ENCODE data around the gene CHRNE.

DNA sequence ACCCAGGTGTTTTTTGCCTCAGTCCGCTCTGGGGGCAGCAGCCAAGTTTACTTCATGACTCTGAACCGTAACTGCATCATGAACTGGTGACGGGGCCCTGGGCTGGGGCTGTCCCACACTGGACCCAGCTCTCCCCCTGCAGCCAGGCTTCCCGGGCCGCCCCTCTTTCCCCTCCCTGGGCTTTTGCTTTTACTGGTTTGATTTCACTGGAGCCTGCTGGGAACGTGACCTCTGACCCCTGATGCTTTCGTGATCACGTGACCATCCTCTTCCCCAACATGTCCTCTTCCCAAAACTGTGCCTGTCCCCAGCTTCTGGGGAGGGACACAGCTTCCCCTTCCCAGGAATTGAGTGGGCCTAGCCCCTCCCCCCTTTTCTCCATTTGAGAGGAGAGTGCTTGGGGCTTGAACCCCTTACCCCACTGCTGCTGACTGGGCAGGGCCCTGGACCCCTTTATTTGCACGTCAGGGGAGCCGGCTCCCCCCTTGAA, 5.7 kb downstream of the CHRNE start:
- TF ChIP-seq GATA2 (IDR thresholded peaks at IDR 0.05; ENCODE audit: low read depth, low read length): no peak
- no peak for TF ChIP-seq GATA3 (IDR thresholded peaks at IDR 0.05; ENCODE audit: low read depth, low read length)
